ENCODE data around the gene PGBD1.

- TF ChIP-seq, protein P1, sequence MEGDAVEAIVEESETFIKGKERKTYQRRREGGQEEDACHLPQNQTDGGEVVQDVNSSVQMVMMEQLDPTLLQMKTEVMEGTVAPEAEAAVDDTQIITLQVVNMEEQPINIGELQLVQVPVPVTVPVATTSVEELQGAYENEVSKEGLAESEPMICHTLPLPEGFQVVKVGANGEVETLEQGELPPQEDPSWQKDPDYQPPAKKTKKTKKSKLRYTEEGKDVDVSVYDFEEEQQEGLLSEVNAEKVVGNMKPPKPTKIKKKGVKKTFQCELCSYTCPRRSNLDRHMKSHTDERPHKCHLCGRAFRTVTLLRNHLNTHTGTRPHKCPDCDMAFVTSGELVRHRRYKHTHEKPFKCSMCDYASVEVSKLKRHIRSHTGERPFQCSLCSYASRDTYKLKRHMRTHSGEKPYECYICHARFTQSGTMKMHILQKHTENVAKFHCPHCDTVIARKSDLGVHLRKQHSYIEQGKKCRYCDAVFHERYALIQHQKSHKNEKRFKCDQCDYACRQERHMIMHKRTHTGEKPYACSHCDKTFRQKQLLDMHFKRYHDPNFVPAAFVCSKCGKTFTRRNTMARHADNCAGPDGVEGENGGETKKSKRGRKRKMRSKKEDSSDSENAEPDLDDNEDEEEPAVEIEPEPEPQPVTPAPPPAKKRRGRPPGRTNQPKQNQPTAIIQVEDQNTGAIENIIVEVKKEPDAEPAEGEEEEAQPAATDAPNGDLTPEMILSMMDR (IDR thresholded peaks at IDR 0.05) = no peak
- no peak for TF ChIP-seq POLR2A (IDR thresholded peaks at IDR 0.05; ENCODE audit: low read depth)
- no peak for TF ChIP-seq EP300 (IDR thresholded peaks at IDR 0.05)
These were observed 62.7 kb downstream of the PGBD1 start for GRCh38 chr6:28343898-28344677.
